H1 (cell line): ENCODE measurements around the gene NRXN3. TPM values are rescaled to one million over a fixed set of nuclear protein-coding genes. Genes with fewer than 3 reads are reported as not detected.

Experiments
- CTCF ChIA-PET: fragments of 300-600 bp; sonication (Branson Sonifier 250); formaldehyde crosslinking; loops from one replicate; lab custom pipeline; 2021; ENCODE audit not compliant: partially characterized antibody; lab: Charles Lee
- POLR2A ChIA-PET: fragments of 300-600 bp; sonication (Branson Sonifier 250); formaldehyde crosslinking; loops from one replicate; lab custom pipeline; 2021; ENCODE audit warnings: inconsistent platforms; ENCODE audit not compliant: partially characterized antibody; lab: Charles Lee
- DNase-seq, 2 experiments: peaks; one replicate each; pipeline versions ENCODE4 v3.0.0 to v3.0.0-alpha.2; 2010 to 2022; ENCODE audit warnings: low spot score in 2 of 2, low read depth in 1 of 2, mixed read lengths in 1 of 2
- FAIRE-seq: peaks from 2 replicates; lab custom pipeline; 2011; peaks lifted over from hg19 to GRCh38; lab: Jason Lieb, UNC
- H2AFZ ChIP-seq: 2 replicates; pipeline ENCODE4 v1.8.1; 2012; ENCODE audit warnings: low read length, inconsistent platforms
- H2AK5ac ChIP-seq: 2 replicates; pipeline ENCODE4 v1.6.1; 2013; ENCODE audit warnings: low read depth, low read length
- H2BK120ac ChIP-seq: replicated peaks from 2 replicates; pipeline ENCODE3; 2013; ENCODE audit warnings: low read depth, low read length, inconsistent platforms
- H2BK12ac ChIP-seq: 2 replicates; pipeline ENCODE4 v1.6.1; 2013; ENCODE audit warnings: low read depth, low read length
- H2BK15ac ChIP-seq: 2 replicates; pipeline ENCODE4 v1.6.1; 2013; ENCODE audit warnings: low read length
- H2BK20ac ChIP-seq: 2 replicates; pipeline ENCODE4 v1.6.1; 2013; ENCODE audit warnings: low read length
- H2BK5ac ChIP-seq: 2 replicates; pipeline ENCODE4 v1.6.1; 2013; ENCODE audit warnings: low read depth, low read length
- H3K14ac ChIP-seq: 2 replicates; pipeline ENCODE4 v1.6.1; 2013; ENCODE audit warnings: inconsistent platforms; ENCODE audit not compliant: insufficient read length
- H3K18ac ChIP-seq: 2 replicates; pipeline ENCODE4 v1.6.1; 2013; ENCODE audit warnings: low read length; ENCODE audit errors: extremely low read depth
- H3K23ac ChIP-seq: 2 replicates; pipeline ENCODE4 v1.6.1; 2013; ENCODE audit warnings: inconsistent platforms; ENCODE audit not compliant: insufficient read length
- H3K23me2 ChIP-seq: 2 replicates; pipeline ENCODE4 v1.6.1; 2013; ENCODE audit warnings: low read depth, low read length
- H3K27ac ChIP-seq: 2 replicates; pipeline ENCODE4 v1.6.1; 2011; ENCODE audit warnings: low read depth, low read length, inconsistent platforms
- H3K27me3 ChIP-seq, 4 experiments: replicated peaks in 1 of 4; 1 replicate in 1 of 4; 2 replicates in 3 of 4; pipeline versions ENCODE4 v1.6.1 to v1.8.1; 2011 to 2013; ENCODE audit warnings: low read length in 3 of 4, mild to moderate bottlenecking in 3 of 4, inconsistent platforms in 2 of 4, mixed read lengths in 2 of 4, moderate library complexity in 1 of 4; ENCODE audit not compliant: control insufficient read depth in 3 of 4, insufficient read depth in 3 of 4; ENCODE audit errors: extremely low read depth in 1 of 4
- H3K36me3 ChIP-seq, 4 experiments: 2 replicates each; pipeline versions ENCODE4 v1.6.1 to v1.8.1; 2011 to 2013; ENCODE audit warnings: mild to moderate bottlenecking in 4 of 4, low read length in 3 of 4, moderate library complexity in 2 of 4, control low read depth in 1 of 4, inconsistent platforms in 1 of 4; ENCODE audit not compliant: insufficient read depth in 4 of 4, control insufficient read depth in 2 of 4
- H3K4ac ChIP-seq: replicated peaks from 2 replicates; pipeline ENCODE3; 2013; ENCODE audit warnings: low read length, low read depth, mixed read lengths, inconsistent platforms; ENCODE audit not compliant: insufficient read length
- H3K4me1 ChIP-seq, 4 experiments: replicated peaks in 1 of 4; 1 replicate in 1 of 4; 2 replicates in 3 of 4; pipeline versions ENCODE4 v1.6.1 to v1.8.1; 2011 to 2013; ENCODE audit warnings: low read length in 3 of 4, inconsistent platforms in 2 of 4, mixed read lengths in 1 of 4; ENCODE audit not compliant: insufficient read depth in 4 of 4, control insufficient read depth in 3 of 4
- H3K4me2 ChIP-seq, 2 experiments: 2 replicates each; pipeline versions ENCODE4 v1.6.1 to v1.8.1; 2011 to 2013; ENCODE audit warnings: low read depth in 2 of 2, low read length in 2 of 2, control low read depth in 1 of 2, inconsistent platforms in 1 of 2, mild to moderate bottlenecking in 1 of 2; ENCODE audit not compliant: insufficient read depth in 1 of 2
- H3K4me3 ChIP-seq, 4 experiments: fragments of 200-600, 300-600 bp in 1 of 4; sonication (generic), shearing (Covaris generic), sonication (Bioruptor Twin) in 1 of 4; 2 replicates each; pipeline versions ENCODE4 v1.5.1 to v1.8.1; 2011 to 2016; ENCODE audit warnings: low read length in 4 of 4, low read depth in 3 of 4, control low read depth in 2 of 4, inconsistent platforms in 2 of 4, mild to moderate bottlenecking in 2 of 4, mixed read lengths in 1 of 4, moderate library complexity in 1 of 4; ENCODE audit not compliant: insufficient read depth in 2 of 4; ENCODE audit errors: extremely low read depth in 1 of 4
- H3K56ac ChIP-seq: replicated peaks from 2 replicates; pipeline ENCODE3; 2013; ENCODE audit warnings: low read depth, mild to moderate bottlenecking, mixed read lengths, low read length, inconsistent platforms; ENCODE audit not compliant: insufficient read length
- H3K79me1 ChIP-seq: 2 replicates; pipeline ENCODE4 v1.6.1; 2013; ENCODE audit warnings: low read depth, low read length, control low read depth
- H3K79me2 ChIP-seq, 2 experiments: 2 replicates each; pipeline versions ENCODE4 v1.6.1 to v1.8.1; 2012 to 2013; ENCODE audit warnings: low read length in 2 of 2, mild to moderate bottlenecking in 2 of 2, inconsistent platforms in 1 of 2; ENCODE audit not compliant: insufficient read depth in 2 of 2, control insufficient read depth in 1 of 2
- H3K9ac ChIP-seq, 4 experiments: replicated peaks in 1 of 4; 1 replicate in 1 of 4; 2 replicates in 3 of 4; pipeline versions ENCODE4 v1.6.1 to v1.8.1; 2011 to 2013; ENCODE audit warnings: low read depth in 3 of 4, low read length in 3 of 4, control low read depth in 2 of 4, mild to moderate bottlenecking in 2 of 4, moderate library complexity in 2 of 4, inconsistent platforms in 1 of 4; ENCODE audit errors: extremely low read depth in 1 of 4
- H3K9me3 ChIP-seq, 2 experiments: 2 replicates each; pipeline versions ENCODE4 v1.6.1 to v1.8.1; 2012 to 2013; ENCODE audit warnings: mild to moderate bottlenecking in 2 of 2, moderate library complexity in 2 of 2, control low read depth in 1 of 2, inconsistent platforms in 1 of 2, low read depth in 1 of 2, low read length in 1 of 2, mixed read lengths in 1 of 2; ENCODE audit not compliant: insufficient read depth in 2 of 2
- H4K20me1 ChIP-seq, 2 experiments: replicated peaks in 1 of 2; 2 replicates each; pipeline versions ENCODE3 to v1.8.1; 2011 to 2013; ENCODE audit warnings: inconsistent platforms in 2 of 2, low read length in 2 of 2, mild to moderate bottlenecking in 1 of 2; ENCODE audit not compliant: insufficient read depth in 2 of 2, control insufficient read depth in 1 of 2
- H4K5ac ChIP-seq: 2 replicates; pipeline ENCODE4 v1.6.1; 2013; ENCODE audit warnings: low read length, low read depth, mixed read lengths, inconsistent platforms; ENCODE audit not compliant: insufficient read length
- H4K8ac ChIP-seq: 2 replicates; pipeline ENCODE4 v1.8.0; 2013; ENCODE audit warnings: mild to moderate bottlenecking, moderate library complexity, low read length, inconsistent platforms; ENCODE audit not compliant: insufficient read depth; ENCODE audit errors: extremely low read depth
- H4K91ac ChIP-seq: replicated peaks from 2 replicates; pipeline ENCODE3; 2013; ENCODE audit warnings: low read length, mixed read lengths, inconsistent platforms; ENCODE audit not compliant: insufficient read length
- CBX5 ChIP-seq: fragments of 300-800, 300-1000 bp; sonication (generic); IDR thresholded peaks from 2 replicates; pipeline ENCODE4 v1.7.1; 2016; ENCODE audit warnings: antibody characterized with exemption, low read length, low read depth
- FOSL1 ChIP-seq: IDR thresholded peaks from 2 replicates; pipeline ENCODE4 v1.6.1; 2011; ENCODE audit warnings: mild to moderate bottlenecking, low read depth, low read length, moderate library complexity; ENCODE audit not compliant: insufficient read depth
- KDM5A ChIP-seq: fragments of 200-600 bp; IDR thresholded peaks from 2 replicates; pipeline ENCODE4 v1.7.1; 2012; ENCODE audit warnings: mild to moderate bottlenecking, low read length, inconsistent platforms, mixed read lengths
- WGBS, 2 experiments: shearing (Covaris generic) in 1 of 2; methylation state at CpG; one replicate each; pipeline versions ENCODE4 v1.1.6 to v1.1.7; 2013 to 2015; ENCODE audit warnings: low lambda C conversion rate in 2 of 2, mixed read lengths in 2 of 2, inconsistent platforms in 1 of 2, low coverage in 1 of 2, missing lambda C conversion rate in 1 of 2; ENCODE audit not compliant: insufficient replicate concordance in 2 of 2, insufficient coverage in 1 of 2, insufficient read length in 1 of 2; ENCODE audit errors: extremely low coverage in 1 of 2, missing lambda C conversion rate in 1 of 2; 5-methylcytosine and 5-hydroxymethylcytosine counted together
- polyA plus RNA-seq, 7 experiments: library from polyadenylated mRNA; depleted of rRNA in 3 of 7; stranded (reverse) in 5 of 7; unstranded in 2 of 7; fragments of >200 nt in 5 of 7; fragments of 200-250 nt in 2 of 7; gene quantifications; 1 replicate in 5 of 7; 2 replicates in 1 of 7; 4 replicates in 1 of 7; pipeline versions ENCODE4 v1.2.1 to v1.2.3, GENCODE V29; 2011 to 2013; ENCODE audit warnings: missing spikeins in 2 of 7, mixed read lengths in 2 of 7
- total RNA-seq: library from RNA; stranded (reverse); fragmentation: NEBNext Ultra II Directional; extraction: Animal tissue kit (Norgen Biotek cat#: 25700); gene quantifications from 2 replicates; pipeline ENCODE4 v1.2.1, GENCODE V29; 2021

The NRXN3 gene
- total and polyA plus RNA-seq, 2 of the 8 experiments (the other 6 are each of a cell fraction or from before 2014, with no cell fraction given) = 2.6 to 4.1 TPM

GRCh38 chr14:78847801-78848200 lies 677.6 kb downstream of the NRXN3 start:
- H3K27me3 ChIP-seq = no peaks in the 10 kb centered on the region
- H3K9ac ChIP-seq = no peak overlapping the region
- H2BK20ac ChIP-seq = no peak overlapping the region
- no peaks in the 10 kb centered on the region; the same call in 1 of the 2 replicates for H3K23me2 ChIP-seq
- ChIA-PET CTCF (interaction anchor here (0.6 to 6.2 kb wide), 27 partner anchors 8 to 728 kb away, joined by 3 to 46 read pairs (median 5); no protein-coding TSS in a partner anchor), POLR2A (no interaction called here)
- H3K4ac ChIP-seq = no peak overlapping the region
- no peak overlapping the region for H3K23ac ChIP-seq
- no peaks in the 10 kb centered on the region for H3K79me1 ChIP-seq
- no peaks in the 10 kb centered on the region for H4K20me1 ChIP-seq
- H3K4me1 ChIP-seq = peaks cover 1 to 14% (median 6%) of the 10 kb centered on the region in 4 experiments; a peak in 4 of 7 replicates
- no peak overlapping the region for H3K18ac ChIP-seq
- no peaks in the 10 kb centered on the region for H3K79me2 ChIP-seq
- H2BK15ac ChIP-seq = no peak overlapping the region
- no peak overlapping the region for H3K4me2 ChIP-seq
- H3K56ac ChIP-seq = no peak overlapping the region
- no peaks in the 10 kb centered on the region for H3K36me3 ChIP-seq
- FAIRE-seq (no peak), DNase-seq (no peak)
- no peak overlapping the region for H2AFZ ChIP-seq
- no peak overlapping the region for H3K14ac ChIP-seq
- H4K8ac ChIP-seq = no peak overlapping the region
- H3K9me3 ChIP-seq = no peaks in the 10 kb centered on the region; a peak in 2 of 4 replicates
- no peak overlapping the region for H2BK120ac ChIP-seq
- no peak overlapping the region for H4K5ac ChIP-seq
- no peak overlapping the region for H2AK5ac ChIP-seq
- TF ChIP-seq KDM5A (no peak), FOSL1 (no peak), CBX5 (no peak)
- H2BK5ac ChIP-seq = no peak overlapping the region
- H2BK12ac ChIP-seq = no peak overlapping the region
- no peak overlapping the region for H3K4me3 ChIP-seq
- no peak overlapping the region for H4K91ac ChIP-seq
- 94% methylated on average over 3 of the region's 3 CpGs; no CpG with 5 or more reads in 1 of the 2 experiments for WGBS, 2 experiments
- no peak overlapping the region for H3K27ac ChIP-seq
